Measurements from ENCODE around the gene CNTN5.
"Not testable (repeated sequence)": the region's sequence is repeated elsewhere in the genome, so short reads cannot be mapped to it uniquely, and the experiment has no call there.

Gene CNTN5

GRCh38 chr11:99773646-99774045, 752.9 kb downstream of the CNTN5 start:
- DNase-seq (ENCODE audit: low spot score) = no peak

GRCh38 chr11:99781074-99781473, 760.3 kb downstream of the CNTN5 start:
- no peak for DNase-seq (ENCODE audit: low spot score)

- no peak for DNase-seq (ENCODE audit: low spot score)
Observed at GRCh38 chr11:99791354-99791753, 770.6 kb downstream of the CNTN5 start.

GRCh38 chr11:99795999-99796398, 775.2 kb downstream of the CNTN5 start:
- DNase-seq (ENCODE audit: low spot score) = no peak

- no peak for DNase-seq (ENCODE audit: low spot score)
Observed at GRCh38 chr11:99803501-99803900, 782.8 kb downstream of the CNTN5 start.

- DNase-seq (ENCODE audit: low spot score) = no peak
Observed at GRCh38 chr11:99812516-99812915, 791.8 kb downstream of the CNTN5 start.

- no peak for DNase-seq (ENCODE audit: low spot score)
Observed at GRCh38 chr11:99814021-99814420, 793.3 kb downstream of the CNTN5 start.

- DNase-seq (ENCODE audit: low spot score) = no peak
Observed at GRCh38 chr11:99814738-99815137, 794.0 kb downstream of the CNTN5 start.

GRCh38 chr11:99818991-99819390, 798.2 kb downstream of the CNTN5 start:
- DNase-seq (ENCODE audit: low spot score) = no peak

- no peak for DNase-seq (ENCODE audit: low spot score)
Observed at GRCh38 chr11:99822846-99823565, 802.3 kb downstream of the CNTN5 start.

GRCh38 chr11:99836739-99837138, 816.0 kb downstream of the CNTN5 start:
- not testable (repeated sequence) for DNase-seq (ENCODE audit: low spot score)

- DNase-seq (ENCODE audit: low spot score) = no peak
Observed at GRCh38 chr11:99841885-99842284, 821.1 kb downstream of the CNTN5 start.

- DNase-seq (ENCODE audit: low spot score) = no peak
Observed at GRCh38 chr11:99865951-99866350, 845.2 kb downstream of the CNTN5 start.

- no peak for DNase-seq (ENCODE audit: low spot score)
Observed at GRCh38 chr11:99881610-99882009, 860.9 kb downstream of the CNTN5 start.

- DNase-seq (ENCODE audit: low spot score) = no peak
Observed at GRCh38 chr11:99884750-99885149, 864.0 kb downstream of the CNTN5 start.

GRCh38 chr11:99887481-99887880, 866.7 kb downstream of the CNTN5 start:
- DNase-seq (ENCODE audit: low spot score) = no peak

- no peak for DNase-seq (ENCODE audit: low spot score)
Observed at GRCh38 chr11:99893811-99894210, 873.1 kb downstream of the CNTN5 start.

GRCh38 chr11:99901175-99901574, 880.4 kb downstream of the CNTN5 start:
- no peak for DNase-seq (ENCODE audit: low spot score)

- no peak for DNase-seq (ENCODE audit: low spot score)
Observed at GRCh38 chr11:99911116-99911515, 890.4 kb downstream of the CNTN5 start.

- no peak for DNase-seq (ENCODE audit: low spot score)
Observed at GRCh38 chr11:99916078-99916477, 895.3 kb downstream of the CNTN5 start.

- DNase-seq (ENCODE audit: low spot score) = no peak
Observed at GRCh38 chr11:99918761-99919160, 898.0 kb downstream of the CNTN5 start.

- no peak for DNase-seq (ENCODE audit: low spot score)
Observed at GRCh38 chr11:99920956-99921355, 900.2 kb downstream of the CNTN5 start.

GRCh38 chr11:99925968-99926367, 905.2 kb downstream of the CNTN5 start:
- no peak for DNase-seq (ENCODE audit: low spot score)

- no peak for DNase-seq (ENCODE audit: low spot score)
Observed at GRCh38 chr11:99932684-99933083, 911.9 kb downstream of the CNTN5 start.
